Measurements from ENCODE around the gene CFAP251. TPM values are rescaled to one million over a fixed set of nuclear protein-coding genes. Genes with fewer than 3 reads are reported as not detected.

CFAP251 gene
- polyA plus RNA-seq, 4 donors, result 3.0 to 15.8 (median 10.5) TPM

DNA sequence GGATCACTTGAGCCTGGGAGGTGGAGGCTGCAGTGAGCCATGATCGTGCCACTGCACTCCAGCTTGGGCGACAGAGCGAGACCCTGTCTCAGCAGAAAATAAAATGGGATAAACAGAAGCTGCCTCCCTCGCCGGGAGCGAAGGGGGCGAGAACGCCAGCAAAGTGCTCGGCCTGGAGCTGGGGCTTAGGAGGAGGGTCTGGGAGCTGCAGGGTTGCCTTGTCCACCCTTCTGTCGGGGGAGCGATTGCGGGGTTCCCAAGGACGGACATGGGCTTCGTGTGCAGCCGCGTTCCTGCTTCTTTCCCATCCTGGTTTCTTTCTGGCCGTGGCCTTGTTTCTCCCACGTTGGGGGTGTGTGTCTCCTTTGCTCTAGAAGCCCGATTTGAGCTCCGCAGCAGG is 132.3 kb downstream of the CFAP251 start:
- DNase-seq (ENCODE audit: low read depth in 4 of 4, low spot score in 3 of 4), result no peak

GRCh38 chr12:122051231-122051876 is 133.0 kb downstream of the CFAP251 start:
- no peak for DNase-seq (ENCODE audit: low read depth in 4 of 4, low spot score in 3 of 4)

- DNase-seq (ENCODE audit: low read depth in 4 of 4, low spot score in 3 of 4), result no peak
Observed at GRCh38 chr12:122052285-122052684, 133.9 kb downstream of the CFAP251 start.

Other genes with a start within 250 kb of the CFAP251 start
- 1 to 10 TPM in 3 of 4 donors, under 1 TPM in 1; 0.40 to 1.9 (median 1.7) TPM for gene MORN3, start 248.9 kb upstream of the CFAP251 start, polyA plus RNA-seq (ENCODE audit: insufficient read length in 4 of 4)
- gene TMEM120B, start 205.8 kb upstream of the CFAP251 start, polyA plus RNA-seq (ENCODE audit: insufficient read length in 4 of 4), result 10 to 100 TPM in 3 of 4 donors, 1 to 10 TPM in 1; 7.9 to 13.6 (median 10.3) TPM
- 10 to 100 TPM in 1 of 4 donors, 1 to 10 TPM in 3; 4.9 to 14.7 (median 9.5) TPM for gene RHOF, start 124.9 kb upstream of the CFAP251 start, polyA plus RNA-seq (ENCODE audit: insufficient read length in 4 of 4)
- 10 to 100 TPM; 12.2 to 19.2 (median 14.5) TPM for gene SETD1B, start 114.6 kb upstream of the CFAP251 start, polyA plus RNA-seq (ENCODE audit: insufficient read length in 4 of 4)
- 1 to 10 TPM in 3 of 4 donors, under 1 TPM in 1; 0.74 to 4.5 (median 2.6) TPM for gene HPD, start 59.7 kb upstream of the CFAP251 start, polyA plus RNA-seq (ENCODE audit: insufficient read length in 4 of 4)
- 10 to 100 TPM; 46.1 to 56.5 (median 49.9) TPM for gene PSMD9, start 29.8 kb upstream of the CFAP251 start, polyA plus RNA-seq (ENCODE audit: insufficient read length in 4 of 4)
- 10 to 100 TPM; 15.9 to 37.6 (median 35.0) TPM for gene BCL7A, start 103.3 kb downstream of the CFAP251 start, polyA plus RNA-seq (ENCODE audit: insufficient read length in 4 of 4)
- 10 to 100 TPM; 29.1 to 46.8 (median 31.9) TPM for gene MLXIP, start 160.2 kb downstream of the CFAP251 start, polyA plus RNA-seq (ENCODE audit: insufficient read length in 4 of 4)